GM18508 (cell line): ENCODE measurements around the gene UBXN4.
"Not testable (repeated sequence)": the region's sequence is repeated elsewhere in the genome, so short reads cannot be mapped to it uniquely, and the experiment has no call there.

ENCODE experiments used
- ATAC-seq: cut with Tn5 transposase; IDR thresholded peaks from one replicate; pipeline ENCODE4 v1.9.1; 2021; ENCODE audit warnings: moderate number of reproducible peaks; ENCODE audit not compliant: insufficient read depth, unreplicated experiment

UBXN4 gene

DNA sequence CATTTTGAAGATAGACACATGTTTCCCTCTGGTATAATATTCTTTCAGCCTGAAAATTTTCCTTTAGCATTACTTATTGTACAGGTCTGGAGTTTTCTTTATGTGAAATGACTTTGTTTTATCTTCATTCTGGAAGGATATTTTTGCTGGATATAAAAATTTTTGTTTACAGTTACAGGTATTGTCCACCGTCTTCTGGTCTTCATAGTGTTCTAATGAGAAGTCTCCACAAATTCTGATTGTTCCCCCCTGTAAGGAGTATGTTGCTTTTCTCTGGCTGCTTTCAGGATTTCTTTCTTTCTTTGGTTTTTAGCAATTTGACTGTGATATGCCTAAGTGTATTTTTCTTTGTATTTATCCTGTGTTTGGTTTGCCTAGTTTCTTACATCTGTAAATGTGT is 15.0 kb downstream of the UBXN4 start:
- no peak for ATAC-seq

DNA sequence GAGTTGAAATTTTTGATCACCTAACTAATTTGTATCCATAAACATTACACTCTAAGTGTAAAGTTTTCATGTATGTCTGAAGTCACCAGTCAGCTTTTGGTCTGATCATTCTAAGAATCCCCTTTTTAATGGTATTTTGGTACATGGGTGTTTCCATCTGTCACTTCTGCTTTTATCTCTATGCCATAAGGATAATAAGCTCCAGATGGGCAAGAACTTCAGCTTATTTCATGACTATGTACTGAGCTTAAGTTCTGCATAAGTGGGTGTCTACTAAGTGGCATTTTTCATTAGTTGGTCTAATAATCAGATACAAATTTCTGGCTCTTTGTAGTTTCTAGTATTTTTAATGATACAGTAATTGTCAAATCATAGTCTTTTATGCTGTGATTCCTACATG is 20.4 kb downstream of the UBXN4 start:
- ATAC-seq = no peak

DNA sequence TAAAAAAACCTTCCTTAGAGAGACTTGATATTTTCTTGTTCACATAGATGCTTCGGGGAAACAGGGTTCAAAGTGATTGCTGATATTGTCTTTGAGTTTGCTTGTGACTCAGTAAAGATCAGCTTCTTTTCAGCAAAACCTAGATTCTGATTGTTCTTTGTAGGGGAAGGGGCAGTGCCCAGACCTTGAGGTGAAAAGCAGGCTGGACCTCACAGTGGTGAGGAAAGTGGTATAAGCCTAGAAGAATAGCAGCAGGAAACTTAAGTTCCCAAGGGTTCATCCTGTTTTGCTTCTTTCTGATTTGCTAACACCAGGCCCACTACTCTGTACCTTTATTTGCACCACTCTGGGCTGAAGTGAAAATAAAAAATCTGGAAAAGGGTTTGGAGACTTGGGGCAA is 20.9 kb downstream of the UBXN4 start:
- no peak for ATAC-seq

DNA sequence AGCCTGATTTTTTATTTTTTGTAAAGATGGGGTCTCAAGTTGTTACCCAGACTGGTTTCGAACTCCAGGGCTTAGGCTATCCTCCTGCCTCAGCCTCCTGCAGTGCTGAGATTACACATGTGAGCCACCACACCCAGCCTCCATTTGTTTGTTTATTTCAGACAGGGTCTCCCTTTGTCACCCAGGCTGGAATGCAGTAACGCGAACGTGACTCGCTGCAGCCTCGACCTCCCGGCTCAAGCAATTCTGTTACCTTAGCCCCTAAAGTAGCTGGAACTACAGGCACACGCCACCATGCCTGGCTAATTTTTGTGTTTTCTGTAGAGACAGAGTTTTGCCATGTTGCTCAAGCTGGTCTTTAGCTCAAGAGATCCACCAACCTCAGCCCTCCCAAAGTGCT is 27.2 kb downstream of the UBXN4 start:
- no peak for ATAC-seq

DNA sequence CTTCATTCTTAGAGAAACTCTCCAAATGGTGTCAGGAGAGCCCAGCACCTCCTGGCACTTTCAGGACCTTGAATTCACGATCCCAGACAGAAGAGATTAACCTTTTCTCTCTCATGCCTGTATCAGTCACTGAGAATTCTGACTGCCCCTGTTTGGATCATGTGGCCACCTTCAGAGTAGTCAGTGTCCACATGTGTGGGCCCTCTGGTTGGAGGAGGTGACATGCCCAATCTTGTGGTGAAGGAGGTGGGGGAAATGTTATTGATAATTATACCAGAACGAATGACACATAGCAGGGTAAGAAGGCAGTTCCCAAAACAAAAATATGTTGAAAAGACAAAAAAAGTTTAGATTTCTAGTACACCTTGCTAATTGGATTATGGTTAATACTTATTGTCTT is 31.7 kb downstream of the UBXN4 start:
- no peak for ATAC-seq

DNA sequence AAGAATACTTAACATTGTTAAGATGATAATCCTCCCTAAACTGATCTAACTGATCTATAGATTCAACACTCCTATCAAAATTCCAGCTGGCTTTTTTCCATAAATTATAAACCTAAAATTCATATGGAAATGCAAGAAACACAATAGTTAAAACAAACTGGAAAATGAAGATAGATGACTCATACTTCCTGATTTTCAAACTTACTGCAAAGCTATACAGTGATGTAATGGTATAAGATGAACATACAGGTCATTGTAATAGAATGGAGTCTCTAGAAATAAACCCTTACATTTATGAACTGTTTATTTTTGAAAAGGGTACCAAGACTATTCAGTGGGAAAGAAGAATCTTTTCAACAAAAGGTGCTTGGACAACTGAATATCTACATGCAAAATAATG is 32.3 kb downstream of the UBXN4 start:
- no peak for ATAC-seq

DNA sequence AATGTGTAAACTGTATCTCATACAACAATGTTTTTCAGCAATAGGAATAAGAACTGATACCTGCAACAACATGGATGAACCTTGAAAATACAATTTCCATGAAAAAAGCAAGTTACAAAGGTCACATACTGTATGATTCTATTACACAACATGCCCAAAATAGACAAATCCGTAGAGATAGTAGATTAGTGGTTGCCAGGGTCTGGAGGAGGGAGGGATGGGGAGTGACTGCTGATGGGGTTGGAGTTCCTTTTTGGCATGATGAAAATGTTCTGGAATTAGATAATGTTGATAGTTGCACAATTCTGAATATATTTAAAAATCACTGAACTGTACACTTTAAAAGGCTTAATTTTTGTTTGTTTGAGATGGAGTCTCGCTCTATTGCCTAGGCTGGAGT is 33.8 kb downstream of the UBXN4 start:
- ATAC-seq = no peak

DNA sequence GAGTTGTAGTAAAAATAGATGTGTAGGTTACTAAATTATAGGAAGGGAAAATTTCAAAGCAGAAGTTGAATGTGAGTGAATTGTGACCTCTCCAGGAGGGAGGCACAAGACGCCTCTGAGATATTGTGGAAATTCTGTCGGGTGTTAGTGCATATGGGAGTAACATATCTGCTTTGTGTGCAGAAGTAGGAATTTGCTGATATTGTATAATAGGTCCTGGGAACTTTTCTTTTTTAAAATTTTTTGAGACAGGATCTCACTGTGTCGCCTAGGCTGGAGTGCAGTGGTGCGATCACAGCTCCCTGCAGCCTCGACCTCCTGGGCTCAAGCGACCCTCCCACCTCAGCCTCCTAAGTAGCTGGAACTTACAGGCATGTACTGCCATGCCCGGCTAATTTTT is 34.7 kb downstream of the UBXN4 start:
- ATAC-seq = no peak

DNA sequence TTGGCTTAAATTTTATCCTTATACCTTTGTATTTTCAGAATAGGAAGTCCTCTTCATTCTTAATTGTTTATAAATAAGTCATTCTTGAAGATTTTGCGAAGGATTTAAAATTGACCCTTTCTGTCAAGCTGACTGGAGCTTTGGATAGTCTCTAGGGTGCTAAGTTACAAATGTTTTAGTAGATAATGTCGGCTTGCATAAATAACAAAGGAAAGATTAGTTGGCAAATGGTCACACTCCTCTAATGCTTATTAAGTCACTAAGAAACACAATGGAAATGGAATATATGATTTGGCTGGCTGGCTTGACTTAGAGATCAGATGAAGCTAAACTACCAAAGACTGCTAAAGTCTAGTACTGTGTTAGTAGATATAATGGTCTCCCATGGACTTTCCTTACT is 40.6 kb downstream of the UBXN4 start:
- ATAC-seq = no peak

DNA sequence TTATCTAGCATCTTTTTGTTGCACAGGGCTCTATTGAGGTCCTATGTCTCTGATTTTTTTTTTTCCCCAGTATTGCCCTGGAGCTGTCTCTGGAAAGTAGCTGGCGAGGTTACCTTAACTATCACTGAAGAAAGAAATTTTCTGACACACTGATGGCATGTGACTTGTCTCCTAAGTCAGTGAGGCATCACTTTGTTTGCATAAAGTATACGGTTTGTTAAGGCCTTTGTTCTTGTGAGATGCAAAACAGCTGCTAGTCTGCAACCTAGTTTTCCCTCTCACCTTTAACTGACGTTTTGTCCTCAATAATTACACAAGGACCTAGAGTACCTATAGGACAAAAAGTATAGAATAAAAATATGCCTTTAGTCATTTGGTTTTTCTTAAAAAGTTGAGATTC is 41.8 kb downstream of the UBXN4 start:
- ATAC-seq = no peak

DNA sequence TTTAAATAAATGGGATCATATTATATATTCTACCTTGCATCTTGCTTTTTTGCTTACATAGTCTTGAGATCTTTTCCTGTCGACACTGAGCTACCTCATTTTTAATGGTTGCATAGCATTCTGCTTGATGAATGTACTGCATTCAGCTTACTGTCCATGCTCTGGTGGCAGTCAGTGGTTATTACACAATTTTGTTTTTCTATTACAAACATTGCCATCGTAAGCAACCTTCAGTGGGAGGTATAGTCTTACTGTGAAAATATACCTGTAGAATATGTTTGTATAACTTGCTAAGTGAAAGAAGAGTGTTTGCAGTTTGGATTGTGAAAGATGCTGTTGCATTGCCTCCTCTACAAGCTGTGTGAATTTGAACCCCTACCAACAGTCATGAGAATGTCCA is 43.4 kb downstream of the UBXN4 start:
- no peak for ATAC-seq

DNA sequence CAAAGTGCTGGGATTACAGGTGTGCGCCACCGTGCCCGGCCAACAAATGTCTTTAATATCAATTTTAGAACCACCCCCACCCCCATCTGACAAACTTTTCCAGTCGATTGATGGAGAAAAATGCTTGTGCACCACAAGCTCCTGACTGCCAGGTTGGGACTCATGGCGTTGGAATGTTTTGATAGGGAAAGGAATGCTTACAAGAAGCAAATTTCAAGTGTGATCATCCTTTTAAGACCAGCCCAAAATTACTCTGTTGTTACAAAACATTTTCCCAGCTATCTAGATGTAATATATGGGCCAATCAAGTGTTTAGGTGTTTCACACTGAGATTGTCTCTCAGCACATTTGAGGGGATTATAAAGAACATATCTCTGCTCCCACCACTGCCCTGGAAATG is 45.2 kb downstream of the UBXN4 start:
- no peak for ATAC-seq

DNA sequence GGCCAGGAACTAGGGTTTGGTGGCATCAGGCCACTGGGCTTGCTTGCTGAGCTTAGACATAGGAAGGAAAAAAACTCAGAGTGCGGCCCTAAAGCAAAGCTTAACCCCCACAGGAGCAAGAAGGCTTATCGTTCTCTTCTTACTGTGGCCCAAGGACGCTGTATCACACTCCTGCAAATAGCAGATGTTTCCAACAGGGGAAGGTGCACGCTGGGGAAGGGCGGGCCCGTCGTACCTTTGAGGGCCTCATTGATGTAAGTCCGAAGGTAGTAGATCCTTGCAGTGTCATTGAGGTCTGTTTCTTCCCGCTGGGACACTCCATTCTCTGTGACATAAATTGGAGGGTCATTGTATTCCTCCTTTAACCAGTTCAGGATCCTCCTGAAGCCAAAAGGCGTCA is 48.8 kb downstream of the UBXN4 start:
- ATAC-seq = no peak

DNA sequence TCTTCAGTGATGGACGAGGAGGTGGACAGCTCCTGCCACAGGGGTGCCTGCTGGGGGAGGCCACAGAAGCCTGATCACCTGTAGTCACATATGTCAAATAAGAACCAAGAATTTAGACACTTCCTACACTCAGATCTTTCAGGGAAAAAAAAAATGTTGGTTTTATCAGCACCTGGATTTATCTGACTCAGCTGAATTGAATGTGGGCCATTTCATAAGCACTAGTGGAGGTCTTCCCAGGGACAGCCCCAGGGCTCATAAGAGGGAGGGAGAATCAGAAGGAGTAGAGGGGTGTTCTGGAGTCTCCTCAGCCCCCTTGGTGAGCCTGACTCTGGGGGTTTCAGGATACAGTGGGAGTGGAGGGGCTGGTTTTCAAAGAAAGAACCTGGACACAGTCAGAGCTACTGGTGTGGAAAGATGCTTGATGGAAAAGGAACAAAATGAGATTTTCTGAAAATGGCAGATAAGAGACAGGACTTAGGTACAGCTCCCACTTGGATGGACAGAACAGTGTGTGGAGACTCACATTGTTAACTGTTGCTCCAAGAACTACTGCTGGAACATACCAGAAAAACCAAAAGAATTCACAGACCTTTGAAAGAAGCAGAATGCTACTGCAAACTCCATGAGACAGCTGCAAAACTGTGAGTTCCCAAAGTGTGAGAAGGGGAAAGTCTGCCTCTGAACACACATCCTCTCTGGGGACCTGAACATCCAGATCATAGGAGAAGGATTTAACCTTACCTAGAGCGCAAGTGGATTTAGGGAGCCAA is 49.9 kb downstream of the UBXN4 start:
- ATAC-seq = no peak

DNA sequence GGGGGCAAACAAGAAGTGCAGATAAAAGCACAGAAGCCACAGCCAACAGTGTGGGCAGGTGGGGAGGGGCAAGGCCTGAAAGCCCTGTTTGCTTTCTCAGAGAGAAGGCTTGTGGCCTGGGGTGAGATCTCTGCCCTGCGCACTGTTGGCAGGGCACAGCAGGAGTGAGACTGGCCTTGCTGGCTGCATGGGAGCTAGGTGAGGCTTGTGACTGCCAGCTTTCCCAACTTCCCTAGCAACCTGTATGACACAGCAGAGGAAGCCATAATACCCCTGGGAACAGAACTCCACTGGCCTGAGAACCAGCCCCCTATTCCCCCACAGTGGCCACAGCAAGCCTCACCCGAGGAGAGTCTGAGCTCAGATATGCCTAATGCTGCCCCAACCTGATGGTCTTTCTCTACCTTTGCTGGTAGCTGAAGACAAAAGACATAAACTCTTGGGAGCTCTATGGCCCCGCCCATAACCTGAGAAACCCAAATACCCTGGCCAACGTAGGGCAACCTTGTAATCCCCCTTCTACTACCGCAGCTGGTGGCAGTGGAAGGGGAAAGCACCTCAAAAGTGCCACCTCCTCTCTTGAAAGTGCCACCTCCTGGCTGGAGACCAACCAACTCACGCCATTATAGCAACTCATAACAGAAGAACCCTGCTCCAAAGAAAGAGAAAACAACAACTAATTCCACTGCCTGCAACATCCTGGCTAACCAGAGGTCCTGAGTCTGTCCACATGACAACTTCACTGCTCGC is 50.9 kb downstream of the UBXN4 start:
- peak; percentile 38 for ATAC-seq

DNA sequence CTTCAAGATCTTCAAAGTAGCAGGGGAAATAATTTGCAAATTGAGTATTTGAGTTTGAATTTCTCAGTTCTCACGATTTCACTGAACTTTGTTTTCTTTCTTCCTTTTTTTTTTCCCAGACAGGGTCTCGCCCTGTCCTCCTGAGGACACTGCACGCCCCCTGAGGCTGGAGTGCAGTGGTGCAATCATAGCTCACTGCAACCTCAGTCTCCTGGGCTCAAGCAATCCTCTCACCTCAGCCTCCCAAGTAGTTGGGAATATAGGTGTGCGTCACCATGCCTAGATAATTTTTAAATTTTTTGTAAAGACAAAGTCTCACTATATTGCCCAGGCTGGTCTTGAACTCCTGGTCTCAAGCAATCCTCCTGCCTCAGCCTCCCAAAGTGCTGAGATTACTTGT is 54.0 kb downstream of the UBXN4 start:
- ATAC-seq = not testable (repeated sequence)

DNA sequence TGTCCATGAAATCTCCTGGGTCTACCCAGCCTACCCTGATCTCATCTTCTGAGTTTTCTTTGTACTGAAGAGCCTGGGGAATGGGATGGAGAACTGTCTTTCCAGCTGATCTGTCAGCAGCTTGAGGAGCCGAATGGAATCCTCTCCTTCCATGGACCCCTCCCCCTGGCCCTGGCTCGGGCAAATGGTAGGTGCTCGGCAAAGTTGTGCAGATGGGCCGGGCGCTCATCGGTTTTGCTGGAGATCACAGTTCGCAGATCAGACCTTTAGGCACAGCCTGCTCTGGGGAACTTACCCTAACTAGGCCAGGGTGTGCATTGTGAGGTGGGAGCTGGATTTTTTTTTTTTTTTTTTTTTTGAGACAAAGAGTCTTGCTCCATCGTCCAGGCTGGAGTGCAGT is 55.0 kb downstream of the UBXN4 start:
- ATAC-seq = no peak

DNA sequence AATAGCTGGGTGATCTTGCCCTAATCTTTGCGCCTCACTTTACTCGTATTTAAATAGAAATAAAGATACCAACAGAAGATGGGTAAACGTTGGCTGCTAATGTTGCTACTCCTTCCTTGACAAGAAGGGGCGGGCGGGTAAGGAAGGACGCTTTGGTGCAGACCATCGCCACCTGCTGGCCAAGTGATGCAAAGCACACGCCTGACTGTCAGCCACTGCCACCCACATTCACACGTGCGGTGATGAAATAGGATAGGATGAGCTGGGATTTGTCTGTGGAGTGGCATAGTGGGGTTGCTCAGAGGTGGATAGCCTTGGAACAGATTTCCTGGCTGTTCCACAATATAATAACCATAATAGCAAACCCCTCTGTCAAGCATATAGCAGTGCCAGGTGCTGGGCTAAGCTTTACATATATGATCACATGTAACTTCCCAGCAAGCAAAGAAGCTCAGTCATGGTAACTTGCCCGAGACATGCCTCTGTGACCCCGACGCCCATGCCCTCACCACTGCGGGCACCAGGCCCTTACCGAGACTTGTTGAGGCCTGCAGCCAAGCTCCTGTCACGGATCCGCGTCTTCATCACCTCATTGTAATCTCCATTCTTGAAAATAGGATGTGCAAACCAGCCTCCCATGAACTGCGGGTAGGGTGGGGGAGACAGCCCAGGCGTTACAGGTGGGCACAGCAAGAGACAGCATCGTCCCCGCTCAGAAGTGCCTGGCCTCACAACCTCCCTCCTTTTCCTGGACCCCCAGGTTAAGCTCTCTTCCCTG is 56.0 kb downstream of the UBXN4 start:
- ATAC-seq = no peak

DNA sequence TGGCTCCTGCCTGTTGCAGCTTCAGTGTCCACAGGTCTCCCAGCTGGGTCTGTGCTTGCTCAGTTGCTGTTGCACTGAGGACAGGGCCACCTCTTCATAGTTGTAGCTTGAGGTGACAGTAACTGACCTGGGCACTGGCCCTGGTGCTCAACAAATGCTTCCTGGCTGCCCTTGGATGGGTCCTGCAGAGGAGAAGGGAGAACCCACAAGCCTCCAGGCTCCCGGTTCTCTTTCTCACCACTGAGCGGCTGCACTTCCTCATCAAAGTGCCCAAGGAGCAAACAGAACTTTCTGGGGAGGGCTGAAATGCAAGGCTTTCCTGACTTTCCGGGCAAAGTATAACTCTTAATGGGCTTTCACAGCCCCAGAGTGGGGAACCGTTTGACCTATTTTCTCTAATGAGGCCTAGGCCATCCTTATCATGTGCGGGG is 56.6 kb downstream of the UBXN4 start:
- no peak for ATAC-seq

DNA sequence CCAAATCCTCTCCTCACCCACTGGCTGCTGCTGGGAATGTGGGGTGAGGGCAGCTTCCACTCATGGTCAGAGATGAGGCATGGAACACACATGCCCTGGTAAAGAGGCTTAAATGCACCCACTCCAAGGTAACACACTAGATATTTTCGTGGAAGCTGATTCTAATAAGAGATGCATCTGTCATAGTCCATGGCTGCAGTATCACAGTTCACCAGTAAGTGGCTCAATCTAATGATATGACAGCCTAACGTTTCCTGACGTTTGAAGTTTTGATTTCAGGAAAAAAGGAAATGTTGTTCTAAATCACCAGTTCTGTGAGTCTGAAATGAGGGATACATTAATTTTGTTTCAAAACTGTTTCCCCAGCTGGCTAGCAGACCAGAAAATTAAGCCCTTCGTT is 57.1 kb downstream of the UBXN4 start:
- ATAC-seq = no peak

DNA sequence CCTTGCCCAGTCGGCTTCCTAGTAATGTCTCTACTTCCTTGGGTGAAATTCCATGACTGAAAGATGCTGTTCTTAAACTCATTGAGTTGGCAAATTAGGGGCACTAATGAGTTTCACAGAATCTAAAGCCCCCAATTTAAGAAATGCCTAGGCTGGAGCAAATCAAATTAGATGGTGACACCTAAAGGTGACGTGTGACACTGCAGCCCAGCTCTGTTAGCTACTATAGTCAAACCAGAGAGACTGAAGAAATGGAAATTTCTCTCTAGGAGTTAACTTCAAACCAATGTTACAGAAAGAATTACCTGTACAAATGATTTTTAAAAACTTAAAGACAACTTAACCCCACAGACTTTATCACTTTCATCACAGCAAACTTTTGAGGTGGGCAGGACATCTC is 58.1 kb downstream of the UBXN4 start:
- no peak for ATAC-seq
